HepG2 (cell line): ENCODE measurements around the gene ATP13A3. TPM values are rescaled to one million over a fixed set of nuclear protein-coding genes. Genes with fewer than 3 reads are reported as not detected.

Experiments used
- ATAC-seq: fragments of 200-7000 bp; cut with Tn5 transposase; 3 replicates; pipeline ENCODE4 v1.9.1; 2020; ENCODE audit warnings: mild to moderate bottlenecking, moderate library complexity
- BruUV-seq: library from RNA; stranded (reverse); fragments of 400-500 nt; replicated peaks from 2 replicates; lab custom pipeline; 2021; lab: Mats Ljungman, UMichigan
- CTCF ChIA-PET: fragments of 300-600 bp; formaldehyde crosslinking; extraction: SDS; loops from one replicate; lab custom pipeline; 2021; ENCODE audit warnings: low total read pairs, inconsistent platforms, low intra/inter-chr PET ratio; lab: Yijun Ruan, JAX
- POLR2A ChIA-PET: fragments of 350-600 bp; sonication (Branson Sonifier 250); formaldehyde crosslinking; loops from one replicate; lab custom pipeline; 2020; ENCODE audit warnings: antibody characterized with exemption, inconsistent platforms; lab: Yijun Ruan, JAX
- DNase-seq: peaks from one replicate; pipeline ENCODE4 v3.0.0-alpha.2; 2015; ENCODE audit warnings: low spot score
- FAIRE-seq: peaks from 3 replicates; lab custom pipeline; 2011; peaks lifted over from hg19 to GRCh38; lab: Jason Lieb, UNC
- H2AFZ ChIP-seq: one replicate; pipeline ENCODE4 v1.6.1; 2011; ENCODE audit warnings: low read length, inconsistent platforms
- H3K27ac ChIP-seq: fragments of 300-600 bp; 3 replicates; pipeline ENCODE4 v1.8.0; 2011; ENCODE audit warnings: mixed run types, mild to moderate bottlenecking, mixed read lengths, low read length, inconsistent platforms; ENCODE audit not compliant: insufficient read depth; ENCODE audit errors: extremely low read length
- H3K27me3 ChIP-seq, 2 experiments: fragments of 200-600 bp in 1 of 2; 2 replicates in 1 of 2; 3 replicates in 1 of 2; pipeline versions ENCODE4 v1.6.0 to v1.8.0; 2011; ENCODE audit warnings: low read length in 2 of 2, mild to moderate bottlenecking in 2 of 2, moderate library complexity in 2 of 2, inconsistent platforms in 1 of 2; ENCODE audit not compliant: insufficient read depth in 2 of 2, control insufficient read depth in 1 of 2
- H3K36me3 ChIP-seq, 2 experiments: fragments of 200-600 bp in 1 of 2; replicated peaks in 1 of 2; 2 replicates in 1 of 2; 3 replicates in 1 of 2; pipeline versions ENCODE4 v1.5.1 to v1.8.0; 2011; ENCODE audit warnings: low read length in 2 of 2, inconsistent platforms in 1 of 2; ENCODE audit not compliant: insufficient read depth in 2 of 2, control insufficient read depth in 1 of 2
- H3K4me1 ChIP-seq: 2 replicates; pipeline ENCODE4 v1.5.1; 2012; ENCODE audit warnings: low read length, inconsistent platforms; ENCODE audit not compliant: insufficient read depth
- H3K4me2 ChIP-seq: 2 replicates; pipeline ENCODE4 v1.6.0; 2011; ENCODE audit warnings: low read depth, low read length, inconsistent platforms
- H3K4me3 ChIP-seq, 3 experiments: fragments of 200-600 bp in 1 of 3; sonication (generic), shearing (Covaris generic) in 1 of 3; replicated peaks in 1 of 3; 2 replicates each; pipeline ENCODE4 v1.5.1; 2011 to 2016; ENCODE audit warnings: low read length in 3 of 3, inconsistent platforms in 2 of 3, low read depth in 2 of 3, mild to moderate bottlenecking in 2 of 3, control low read depth in 1 of 3, mixed read lengths in 1 of 3; ENCODE audit not compliant: insufficient read depth in 1 of 3
- H3K79me2 ChIP-seq: one replicate; pipeline ENCODE4 v1.6.1; 2011; ENCODE audit warnings: low read length, inconsistent platforms; ENCODE audit not compliant: insufficient read depth
- H3K9ac ChIP-seq: 2 replicates; pipeline ENCODE4 v1.6.0; 2011; ENCODE audit warnings: mild to moderate bottlenecking, low read depth, low read length, inconsistent platforms; ENCODE audit not compliant: insufficient read depth
- H3K9me3 ChIP-seq: 2 replicates; pipeline ENCODE4 v1.5.1; 2012; ENCODE audit warnings: mild to moderate bottlenecking, low read length
- H4K20me1 ChIP-seq: 2 replicates; pipeline ENCODE4 v1.6.0; 2011; ENCODE audit warnings: inconsistent platforms, mild to moderate bottlenecking, low read length, moderate library complexity; ENCODE audit not compliant: insufficient read depth
- KLF11 ChIP-seq: IDR thresholded peaks from 2 replicates; pipeline ENCODE4 v1.6.1; 2016; ENCODE audit warnings: missing compliant biosample characterization
- MAZ ChIP-seq, 2 experiments: sonication (generic) in 1 of 2; formaldehyde crosslinking in 1 of 2; IDR thresholded peaks; 2 replicates each; pipeline versions ENCODE4 v1.5.0 to v1.6.1; 2012 to 2020; ENCODE audit warnings: low read depth in 2 of 2, mild to moderate bottlenecking in 2 of 2, borderline replicate concordance in 1 of 2, improper control_type of control experiment in 1 of 2, low read length in 1 of 2, missing genetic modification reagents in 1 of 2, moderate library complexity in 1 of 2
- PAF1 ChIP-seq: IDR thresholded peaks from 2 replicates; pipeline ENCODE4 v1.6.1; 2016; ENCODE audit warnings: missing genetic modification reagents, missing compliant biosample characterization
- POLR2A ChIP-seq, 2 experiments: IDR thresholded peaks; 2 replicates each; pipeline ENCODE4 v1.6.1; 2011; ENCODE audit warnings: low read depth in 2 of 2, low read length in 2 of 2, mild to moderate bottlenecking in 1 of 2, moderate library complexity in 1 of 2; ENCODE audit not compliant: insufficient read depth in 1 of 2
- POLR2G ChIP-seq: fragments of 200-400 bp; formaldehyde crosslinking; IDR thresholded peaks from 2 replicates; pipeline ENCODE4 v1.6.1; 2018; ENCODE audit warnings: mild to moderate bottlenecking, low read depth, low read length, moderate library complexity
- RBM22 ChIP-seq: fragments of 200-400 bp; formaldehyde crosslinking; optimal IDR thresholded peaks from 2 replicates; pipeline ENCODE3; 2017; ENCODE audit warnings: mild to moderate bottlenecking, low read length, moderate library complexity
- RFXAP ChIP-seq: sonication (generic); formaldehyde crosslinking; IDR thresholded peaks from 2 replicates; pipeline ENCODE4 v1.4.0; 2020; ENCODE audit warnings: missing genetic modification reagents, borderline replicate concordance
- ZNF30 ChIP-seq: sonication (generic); formaldehyde crosslinking; IDR thresholded peaks from 2 replicates; pipeline ENCODE4 v1.5.0; 2020; ENCODE audit warnings: mild to moderate bottlenecking, missing genetic modification reagents
- ZNF546 ChIP-seq: sonication (generic); formaldehyde crosslinking; conservative IDR thresholded peaks from 2 replicates; pipeline ENCODE4 v1.8.1; 2023; ENCODE audit warnings: mild to moderate bottlenecking, missing genetic modification reagents
- ZNF615 ChIP-seq: sonication (generic); formaldehyde crosslinking; IDR thresholded peaks from 2 replicates; pipeline ENCODE4 v1.5.0; 2020; ENCODE audit warnings: mild to moderate bottlenecking, missing genetic modification reagents, borderline replicate concordance
- WGBS: methylation state at CpG from one replicate; pipeline ENCODE4 v1.1.6; 2017; ENCODE audit warnings: low lambda C conversion rate; 5-methylcytosine and 5-hydroxymethylcytosine counted together
- in situ Hi-C: cut with HindIII; loops from 2 replicates; pipeline ENCODE4 v1.10.0; 2017; ENCODE audit warnings: low pct_unique_long_range_greater_than_20kb; ENCODE audit not compliant: extremely low pct_ligation_motif_present
- intact Hi-C: fragments of 100-400 bp; cut with micrococcal nuclease; formaldehyde crosslinking; loops from one replicate; pipeline ENCODE4 v1.10.0; 2022; ENCODE audit not compliant: unreplicated experiment
- polyA plus RNA-seq, 8 experiments: library from polyadenylated mRNA; depleted of rRNA in 3 of 8; stranded (reverse) in 7 of 8; unstranded in 1 of 8; fragments of >200 nt; fragmentation: Illumina TruSeq in 4 of 8; extraction: Trizol in 4 of 8; gene quantifications; 2 replicates each; pipeline versions ENCODE4 v1.2.1 to v1.2.3, GENCODE V29; 2011 to 2016; ENCODE audit warnings: low read depth in 4 of 8, missing spikeins in 1 of 8, mixed read lengths in 1 of 8; ENCODE audit not compliant: insufficient read depth in 1 of 8
- total RNA-seq, 5 experiments: library from RNA; depleted of rRNA; stranded (reverse); fragments of >200 nt; fragmentation: Illumina TruSeq; extraction: Trizol; gene quantifications; 2 replicates each; pipeline ENCODE4 v1.2.3, GENCODE V29; 2016; ENCODE audit warnings: low read depth in 1 of 5
- TF ChIP-seq, protein P1 (sequence below): IDR thresholded peaks from 2 replicates; pipeline ENCODE4 v1.6.1; 2012; ENCODE audit warnings: inconsistent platforms
- TF ChIP-seq, protein P2 (sequence below): sonication (generic); formaldehyde crosslinking; IDR thresholded peaks from 2 replicates; pipeline ENCODE4 v1.8.1; 2022; ENCODE audit warnings: low read depth, mild to moderate bottlenecking, missing genetic modification reagents
- TF ChIP-seq, protein P3 (sequence below): sonication (generic); formaldehyde crosslinking; IDR thresholded peaks from 2 replicates; pipeline ENCODE4 v1.8.0; 2022; ENCODE audit warnings: mild to moderate bottlenecking, missing genetic modification reagents; ENCODE audit not compliant: insufficient replicate concordance
- TF ChIP-seq, protein P4 (sequence below): sonication (generic); formaldehyde crosslinking; IDR thresholded peaks from 2 replicates; pipeline ENCODE4 v1.4.0; 2020; ENCODE audit warnings: mild to moderate bottlenecking, missing genetic modification reagents
- TF ChIP-seq, protein P5 (sequence below): sonication (generic); formaldehyde crosslinking; IDR thresholded peaks from 2 replicates; pipeline ENCODE4 v1.5.1; 2020; ENCODE audit warnings: mild to moderate bottlenecking, missing genetic modification reagents, moderate library complexity

Gene ATP13A3
- total and polyA plus RNA-seq, 2 of the 13 experiments (the other 11 are each of a cell fraction or from before 2014, with no cell fraction given) = 44.9 to 80.8 TPM

DNA sequence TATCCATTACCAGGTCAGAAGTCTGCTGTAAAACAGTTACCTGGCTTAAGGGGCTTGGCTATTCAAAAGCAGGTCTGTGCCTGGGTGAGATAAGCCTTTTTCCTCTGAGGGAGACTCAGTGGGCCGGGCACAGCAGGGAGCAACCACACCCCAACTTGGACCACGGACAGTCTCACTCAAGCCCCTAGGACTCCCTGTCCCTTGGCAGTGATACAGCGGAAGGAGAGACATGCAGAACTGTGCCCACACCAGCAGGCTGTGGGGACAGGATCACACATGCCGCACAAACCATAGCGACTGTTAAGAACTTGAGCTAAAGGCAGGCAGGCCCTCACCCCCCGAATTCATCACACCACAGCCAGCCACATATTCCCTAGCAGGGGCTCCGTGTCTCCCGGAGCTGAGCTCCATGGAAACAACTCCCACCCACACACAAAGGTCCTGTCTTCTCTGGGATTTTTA lies 84.9 kb downstream of the ATP13A3 start:
- ChIA-PET CTCF (no interaction called here), POLR2A (no interaction called here)
- H3K9me3 ChIP-seq = no peaks in the 10 kb centered on the region
- H2AFZ ChIP-seq = no peak overlapping the region
- in situ Hi-C loops (loop anchor here (5.0 kb wide), 1 partner anchor 70 kb away; no protein-coding TSS in a partner anchor), intact Hi-C loops (no loop called here)
- no TSS peak for BruUV-seq
- no peak for FAIRE-seq
- peaks cover 0 to 19% of the 10 kb centered on the region in 2 experiments; a peak in 2 of 5 replicates for H3K36me3 ChIP-seq
- peaks cover 10% of the 10 kb centered on the region; the same call in 1 of the 2 replicates for H3K4me1 ChIP-seq
- H3K79me2 ChIP-seq = no peaks in the 10 kb centered on the region
- no peak overlapping the region for H3K27ac ChIP-seq
- H3K4me2 ChIP-seq = no peak overlapping the region
- no peak overlapping the region for H3K9ac ChIP-seq
- no peak overlapping the region for H3K4me3 ChIP-seq
- 94% methylated on average over 6 of the region's 8 CpGs for WGBS
- no peaks in the 10 kb centered on the region for H3K27me3 ChIP-seq
- no peak for DNase-seq
- peak; percentile 49 for ATAC-seq
- H4K20me1 ChIP-seq = no peaks in the 10 kb centered on the region
- peak in 1 of 2 experiments; percentile 35; a peak in 1 of 4 replicates for TF ChIP-seq POLR2A (IDR thresholded peaks at IDR 0.05; ENCODE audit: insufficient read depth in 1 of 2, low read depth in 2 of 2, low read length in 2 of 2)
- TF ChIP-seq, protein P1, sequence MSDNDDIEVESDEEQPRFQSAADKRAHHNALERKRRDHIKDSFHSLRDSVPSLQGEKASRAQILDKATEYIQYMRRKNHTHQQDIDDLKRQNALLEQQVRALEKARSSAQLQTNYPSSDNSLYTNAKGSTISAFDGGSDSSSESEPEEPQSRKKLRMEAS = no peak
- TF ChIP-seq ZNF30 = no peak
- TF ChIP-seq ZNF546 (CRISPR knock-in tag) = no peak
- TF ChIP-seq, protein P2, sequence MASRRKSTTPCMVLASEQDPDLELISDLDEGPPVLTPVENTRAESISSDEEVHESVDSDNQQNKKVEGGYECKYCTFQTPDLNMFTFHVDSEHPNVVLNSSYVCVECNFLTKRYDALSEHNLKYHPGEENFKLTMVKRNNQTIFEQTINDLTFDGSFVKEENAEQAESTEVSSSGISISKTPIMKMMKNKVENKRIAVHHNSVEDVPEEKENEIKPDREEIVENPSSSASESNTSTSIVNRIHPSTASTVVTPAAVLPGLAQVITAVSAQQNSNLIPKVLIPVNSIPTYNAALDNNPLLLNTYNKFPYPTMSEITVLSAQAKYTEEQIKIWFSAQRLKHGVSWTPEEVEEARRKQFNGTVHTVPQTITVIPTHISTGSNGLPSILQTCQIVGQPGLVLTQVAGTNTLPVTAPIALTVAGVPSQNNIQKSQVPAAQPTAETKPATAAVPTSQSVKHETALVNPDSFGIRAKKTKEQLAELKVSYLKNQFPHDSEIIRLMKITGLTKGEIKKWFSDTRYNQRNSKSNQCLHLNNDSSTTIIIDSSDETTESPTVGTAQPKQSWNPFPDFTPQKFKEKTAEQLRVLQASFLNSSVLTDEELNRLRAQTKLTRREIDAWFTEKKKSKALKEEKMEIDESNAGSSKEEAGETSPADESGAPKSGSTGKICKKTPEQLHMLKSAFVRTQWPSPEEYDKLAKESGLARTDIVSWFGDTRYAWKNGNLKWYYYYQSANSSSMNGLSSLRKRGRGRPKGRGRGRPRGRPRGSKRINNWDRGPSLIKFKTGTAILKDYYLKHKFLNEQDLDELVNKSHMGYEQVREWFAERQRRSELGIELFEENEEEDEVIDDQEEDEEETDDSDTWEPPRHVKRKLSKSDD (CRISPR knock-in tag) = no peak
- peak; percentile 78; the same call in 1 of the 2 replicates for TF ChIP-seq PAF1 (CRISPR knock-in tag)
- TF ChIP-seq, protein P3, sequence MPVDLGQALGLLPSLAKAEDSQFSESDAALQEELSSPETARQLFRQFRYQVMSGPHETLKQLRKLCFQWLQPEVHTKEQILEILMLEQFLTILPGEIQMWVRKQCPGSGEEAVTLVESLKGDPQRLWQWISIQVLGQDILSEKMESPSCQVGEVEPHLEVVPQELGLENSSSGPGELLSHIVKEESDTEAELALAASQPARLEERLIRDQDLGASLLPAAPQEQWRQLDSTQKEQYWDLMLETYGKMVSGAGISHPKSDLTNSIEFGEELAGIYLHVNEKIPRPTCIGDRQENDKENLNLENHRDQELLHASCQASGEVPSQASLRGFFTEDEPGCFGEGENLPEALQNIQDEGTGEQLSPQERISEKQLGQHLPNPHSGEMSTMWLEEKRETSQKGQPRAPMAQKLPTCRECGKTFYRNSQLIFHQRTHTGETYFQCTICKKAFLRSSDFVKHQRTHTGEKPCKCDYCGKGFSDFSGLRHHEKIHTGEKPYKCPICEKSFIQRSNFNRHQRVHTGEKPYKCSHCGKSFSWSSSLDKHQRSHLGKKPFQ (CRISPR knock-in tag) = no peak
- TF ChIP-seq RBM22 = peak; percentile 96
- TF ChIP-seq ZNF615 (CRISPR knock-in tag) = no peak
- peak; percentile 40 for TF ChIP-seq POLR2G
- no peak for TF ChIP-seq RFXAP
- TF ChIP-seq, protein P4, sequence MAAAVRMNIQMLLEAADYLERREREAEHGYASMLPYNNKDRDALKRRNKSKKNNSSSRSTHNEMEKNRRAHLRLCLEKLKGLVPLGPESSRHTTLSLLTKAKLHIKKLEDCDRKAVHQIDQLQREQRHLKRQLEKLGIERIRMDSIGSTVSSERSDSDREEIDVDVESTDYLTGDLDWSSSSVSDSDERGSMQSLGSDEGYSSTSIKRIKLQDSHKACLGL (CRISPR knock-in tag) = no peak
- TF ChIP-seq MAZ (IDR thresholded peaks at IDR 0.05; ENCODE audit: borderline replicate concordance, low read depth, low read length) = no peak
- TF ChIP-seq MAZ (CRISPR knock-in tag; IDR thresholded peaks at IDR 0.05; ENCODE audit: low read depth) = no peak
- TF ChIP-seq, protein P5, sequence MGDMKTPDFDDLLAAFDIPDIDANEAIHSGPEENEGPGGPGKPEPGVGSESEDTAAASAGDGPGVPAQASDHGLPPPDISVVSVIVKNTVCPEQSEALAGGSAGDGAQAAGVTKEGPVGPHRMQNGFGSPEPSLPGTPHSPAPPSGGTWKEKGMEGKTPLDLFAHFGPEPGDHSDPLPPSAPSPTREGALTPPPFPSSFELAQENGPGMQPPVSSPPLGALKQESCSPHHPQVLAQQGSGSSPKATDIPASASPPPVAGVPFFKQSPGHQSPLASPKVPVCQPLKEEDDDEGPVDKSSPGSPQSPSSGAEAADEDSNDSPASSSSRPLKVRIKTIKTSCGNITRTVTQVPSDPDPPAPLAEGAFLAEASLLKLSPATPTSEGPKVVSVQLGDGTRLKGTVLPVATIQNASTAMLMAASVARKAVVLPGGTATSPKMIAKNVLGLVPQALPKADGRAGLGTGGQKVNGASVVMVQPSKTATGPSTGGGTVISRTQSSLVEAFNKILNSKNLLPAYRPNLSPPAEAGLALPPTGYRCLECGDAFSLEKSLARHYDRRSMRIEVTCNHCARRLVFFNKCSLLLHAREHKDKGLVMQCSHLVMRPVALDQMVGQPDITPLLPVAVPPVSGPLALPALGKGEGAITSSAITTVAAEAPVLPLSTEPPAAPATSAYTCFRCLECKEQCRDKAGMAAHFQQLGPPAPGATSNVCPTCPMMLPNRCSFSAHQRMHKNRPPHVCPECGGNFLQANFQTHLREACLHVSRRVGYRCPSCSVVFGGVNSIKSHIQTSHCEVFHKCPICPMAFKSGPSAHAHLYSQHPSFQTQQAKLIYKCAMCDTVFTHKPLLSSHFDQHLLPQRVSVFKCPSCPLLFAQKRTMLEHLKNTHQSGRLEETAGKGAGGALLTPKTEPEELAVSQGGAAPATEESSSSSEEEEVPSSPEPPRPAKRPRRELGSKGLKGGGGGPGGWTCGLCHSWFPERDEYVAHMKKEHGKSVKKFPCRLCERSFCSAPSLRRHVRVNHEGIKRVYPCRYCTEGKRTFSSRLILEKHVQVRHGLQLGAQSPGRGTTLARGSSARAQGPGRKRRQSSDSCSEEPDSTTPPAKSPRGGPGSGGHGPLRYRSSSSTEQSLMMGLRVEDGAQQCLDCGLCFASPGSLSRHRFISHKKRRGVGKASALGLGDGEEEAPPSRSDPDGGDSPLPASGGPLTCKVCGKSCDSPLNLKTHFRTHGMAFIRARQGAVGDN (CRISPR knock-in tag) = no peak
- TF ChIP-seq KLF11 (CRISPR knock-in tag) = no peak
